Upper lobe of right lung (tissue), 1 donor: ENCODE data around the gene TROAP. TPM values are rescaled to one million over a fixed set of nuclear protein-coding genes. Genes with fewer than 3 reads are reported as not detected.
A peak's percentile ranks its signal among the peaks of the same experiment; 100 is the strongest.

Source experiments
- ATAC-seq: fragments of 200-7000 bp; cut with Tn5 transposase; one replicate; pipeline ENCODE4 v1.9.1; 2020; ENCODE audit warnings: mild to moderate bottlenecking, moderate library complexity
- DNase-seq: peaks from one replicate; pipeline ENCODE4 v3.0.0-alpha.2; 2020
- H3K27ac ChIP-seq: fragments of 200-600 bp; one replicate; pipeline ENCODE4 v1.8.0; 2022
- H3K27me3 ChIP-seq: fragments of 200-600 bp; one replicate; pipeline ENCODE4 v1.8.0; 2022; ENCODE audit warnings: mild to moderate bottlenecking
- H3K36me3 ChIP-seq: fragments of 200-600 bp; one replicate; pipeline ENCODE4 v1.8.0; 2022
- H3K4me1 ChIP-seq: fragments of 200-600 bp; one replicate; pipeline ENCODE4 v1.8.0; 2022
- H3K4me3 ChIP-seq: fragments of 200-600 bp; one replicate; pipeline ENCODE4 v1.8.0; 2022; ENCODE audit warnings: mild to moderate bottlenecking
- H3K9me3 ChIP-seq: fragments of 200-600 bp; one replicate; pipeline ENCODE4 v1.8.0; 2022
- intact Hi-C: fragments of 100-400 bp; cut with DNase I; formaldehyde crosslinking; loops from one replicate; pipeline ENCODE4 v1.11.0; 2022
- total RNA-seq: library from RNA; stranded (reverse); fragmentation: NEBNext Ultra II Directional; extraction: Animal tissue kit (Norgen Biotek cat#: 25700); gene quantifications from one replicate; pipeline ENCODE4 v1.2.1, GENCODE V29; 2021
- TF ChIP-seq, protein P1 (sequence below): fragments of 200-600 bp; IDR thresholded peaks from one replicate; pipeline ENCODE4 v1.8.0; 2022; ENCODE audit warnings: antibody characterized with exemption
- donor health status: DM: no; HTN: yes; CAD: no; lungs with severe emphysema.

TROAP gene
- total RNA-seq, 1 donor from 2014 or later = 0.96 TPM

- no peak for DNase-seq
- Histone ChIP-seq H3K27ac (no peak overlapping the region), H3K4me1 (peaks cover 21% of the 10 kb centered on the region), H3K9me3 (no peaks in the 10 kb centered on the region), H3K4me3 (no peak overlapping the region), H3K27me3 (peaks cover 50% of the 10 kb centered on the region), H3K36me3 (no peaks in the 10 kb centered on the region)
- intact Hi-C loops = no loop called here
- TF ChIP-seq, protein P1, sequence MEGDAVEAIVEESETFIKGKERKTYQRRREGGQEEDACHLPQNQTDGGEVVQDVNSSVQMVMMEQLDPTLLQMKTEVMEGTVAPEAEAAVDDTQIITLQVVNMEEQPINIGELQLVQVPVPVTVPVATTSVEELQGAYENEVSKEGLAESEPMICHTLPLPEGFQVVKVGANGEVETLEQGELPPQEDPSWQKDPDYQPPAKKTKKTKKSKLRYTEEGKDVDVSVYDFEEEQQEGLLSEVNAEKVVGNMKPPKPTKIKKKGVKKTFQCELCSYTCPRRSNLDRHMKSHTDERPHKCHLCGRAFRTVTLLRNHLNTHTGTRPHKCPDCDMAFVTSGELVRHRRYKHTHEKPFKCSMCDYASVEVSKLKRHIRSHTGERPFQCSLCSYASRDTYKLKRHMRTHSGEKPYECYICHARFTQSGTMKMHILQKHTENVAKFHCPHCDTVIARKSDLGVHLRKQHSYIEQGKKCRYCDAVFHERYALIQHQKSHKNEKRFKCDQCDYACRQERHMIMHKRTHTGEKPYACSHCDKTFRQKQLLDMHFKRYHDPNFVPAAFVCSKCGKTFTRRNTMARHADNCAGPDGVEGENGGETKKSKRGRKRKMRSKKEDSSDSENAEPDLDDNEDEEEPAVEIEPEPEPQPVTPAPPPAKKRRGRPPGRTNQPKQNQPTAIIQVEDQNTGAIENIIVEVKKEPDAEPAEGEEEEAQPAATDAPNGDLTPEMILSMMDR = no peak
- ATAC-seq = no peak
Observed at GRCh38 chr12:49297695-49298060, 25.4 kb upstream of the TROAP start.

- no peak for DNase-seq
- H3K9me3 ChIP-seq = no peaks in the 10 kb centered on the region
- H3K4me1 ChIP-seq = peaks cover 21% of the 10 kb centered on the region
- H3K27me3 ChIP-seq = peaks cover 50% of the 10 kb centered on the region
- ATAC-seq = peak; percentile 23
- TF ChIP-seq, protein P1 = no peak
- no peak overlapping the region for H3K4me3 ChIP-seq
- H3K27ac ChIP-seq = no peak overlapping the region
- intact Hi-C loops = no loop called here
- H3K36me3 ChIP-seq = no peaks in the 10 kb centered on the region
Observed at GRCh38 chr12:49298160-49298559, 24.9 kb upstream of the TROAP start.

DNA sequence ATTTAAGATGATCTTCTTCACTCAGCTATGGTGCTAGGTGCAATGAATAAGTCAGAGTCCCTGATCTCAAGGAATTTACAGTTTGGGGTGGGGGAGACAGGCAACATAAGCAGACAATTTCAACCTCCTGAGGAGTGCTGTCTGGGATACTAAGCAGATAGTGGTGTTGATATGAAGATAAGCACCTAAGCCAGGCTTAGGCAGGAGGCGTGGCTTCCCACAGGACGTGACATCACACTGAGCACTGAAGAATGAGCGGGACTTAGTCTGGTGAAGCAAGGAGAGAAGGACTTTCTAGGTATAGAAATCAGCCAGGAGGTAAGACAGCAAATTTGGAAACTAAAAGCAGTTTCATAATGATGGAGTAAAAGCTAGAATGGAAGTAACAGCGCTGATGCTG lies 21.3 kb upstream of the TROAP start:
- H3K27ac ChIP-seq = no peak overlapping the region
- H3K4me3 ChIP-seq = no peak overlapping the region
- H3K9me3 ChIP-seq = no peaks in the 10 kb centered on the region
- ATAC-seq (no peak), DNase-seq (peak; percentile 11)
- peaks cover 24% of the 10 kb centered on the region for H3K27me3 ChIP-seq
- H3K36me3 ChIP-seq = no peaks in the 10 kb centered on the region
- peaks cover 11% of the 10 kb centered on the region for H3K4me1 ChIP-seq
- intact Hi-C loops = no loop called here
- TF ChIP-seq, protein P1 = no peak

- H3K9me3 ChIP-seq = no peaks in the 10 kb centered on the region
- DNase-seq = peak; percentile 18
- no peaks in the 10 kb centered on the region for H3K4me1 ChIP-seq
- H3K36me3 ChIP-seq = no peaks in the 10 kb centered on the region
- no peak for ATAC-seq
- peaks cover 15% of the 10 kb centered on the region for H3K27me3 ChIP-seq
- no peak overlapping the region for H3K27ac ChIP-seq
- TF ChIP-seq, protein P1 = no peak
- no peak overlapping the region for H3K4me3 ChIP-seq
- intact Hi-C loops = no loop called here
Observed at GRCh38 chr12:49304161-49304560, 18.9 kb upstream of the TROAP start.

- Histone ChIP-seq H3K9me3 (no peaks in the 10 kb centered on the region), H3K27ac (no peak overlapping the region), H3K4me1 (no peaks in the 10 kb centered on the region), H3K27me3 (peaks cover 14% of the 10 kb centered on the region), H3K36me3 (no peaks in the 10 kb centered on the region), H3K4me3 (no peak overlapping the region)
- intact Hi-C loops = no loop called here
- ATAC-seq (no peak), DNase-seq (no peak)
- TF ChIP-seq, protein P1 = no peak
Observed at GRCh38 chr12:49305762-49306510, 17.1 kb upstream of the TROAP start.
